ENCODE measurements around the gene KCNC2. TPM values are rescaled to one million over a fixed set of nuclear protein-coding genes. Genes with fewer than 3 reads are reported as not detected.

Gene KCNC2
- total RNA-seq, 2 experiments from 2014 or later = not detected

DNA sequence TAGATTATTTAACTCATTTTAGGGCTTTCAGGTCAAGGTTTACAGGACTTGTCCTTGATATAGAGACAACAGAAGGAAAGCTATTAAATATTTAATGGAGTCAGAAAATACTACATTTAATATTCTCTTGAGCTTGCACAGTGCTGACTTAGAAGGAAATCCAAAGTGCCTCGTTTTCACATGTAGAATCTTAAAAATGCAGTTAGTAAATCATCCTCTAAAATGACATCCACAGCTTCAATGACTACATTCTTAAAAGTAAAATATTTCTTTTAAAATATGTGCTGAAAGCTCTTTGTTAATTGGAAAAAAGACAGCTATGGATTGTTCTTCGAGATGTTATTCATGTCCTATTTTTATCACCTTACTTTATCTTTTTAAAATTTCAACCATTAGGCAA is 146.9 kb downstream of the KCNC2 start:
- no peak overlapping the region for H3K4me3 Mint-ChIP-seq
- no peak overlapping the region for H3K27ac Mint-ChIP-seq
- ATAC-seq = no peak
- POLR2A ChIA-PET = no interaction called here
- intact Hi-C loops (cut with micrococcal nuclease) = no loop called here
- H3K36me3 Mint-ChIP-seq (ENCODE audit: low read depth) = no peaks in the 10 kb centered on the region
- no peaks in the 10 kb centered on the region for H3K4me1 Mint-ChIP-seq (ENCODE audit: low read depth)
- no peaks in the 10 kb centered on the region for H3K27me3 Mint-ChIP-seq
- H3K9me3 Mint-ChIP-seq = no peaks in the 10 kb centered on the region
- TF ChIP-seq, protein P1, sequence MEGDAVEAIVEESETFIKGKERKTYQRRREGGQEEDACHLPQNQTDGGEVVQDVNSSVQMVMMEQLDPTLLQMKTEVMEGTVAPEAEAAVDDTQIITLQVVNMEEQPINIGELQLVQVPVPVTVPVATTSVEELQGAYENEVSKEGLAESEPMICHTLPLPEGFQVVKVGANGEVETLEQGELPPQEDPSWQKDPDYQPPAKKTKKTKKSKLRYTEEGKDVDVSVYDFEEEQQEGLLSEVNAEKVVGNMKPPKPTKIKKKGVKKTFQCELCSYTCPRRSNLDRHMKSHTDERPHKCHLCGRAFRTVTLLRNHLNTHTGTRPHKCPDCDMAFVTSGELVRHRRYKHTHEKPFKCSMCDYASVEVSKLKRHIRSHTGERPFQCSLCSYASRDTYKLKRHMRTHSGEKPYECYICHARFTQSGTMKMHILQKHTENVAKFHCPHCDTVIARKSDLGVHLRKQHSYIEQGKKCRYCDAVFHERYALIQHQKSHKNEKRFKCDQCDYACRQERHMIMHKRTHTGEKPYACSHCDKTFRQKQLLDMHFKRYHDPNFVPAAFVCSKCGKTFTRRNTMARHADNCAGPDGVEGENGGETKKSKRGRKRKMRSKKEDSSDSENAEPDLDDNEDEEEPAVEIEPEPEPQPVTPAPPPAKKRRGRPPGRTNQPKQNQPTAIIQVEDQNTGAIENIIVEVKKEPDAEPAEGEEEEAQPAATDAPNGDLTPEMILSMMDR (IDR thresholded peaks at IDR 0.05) = no peak
- CTCF ChIA-PET = no interaction called here
- DNase-seq = no peak

DNA sequence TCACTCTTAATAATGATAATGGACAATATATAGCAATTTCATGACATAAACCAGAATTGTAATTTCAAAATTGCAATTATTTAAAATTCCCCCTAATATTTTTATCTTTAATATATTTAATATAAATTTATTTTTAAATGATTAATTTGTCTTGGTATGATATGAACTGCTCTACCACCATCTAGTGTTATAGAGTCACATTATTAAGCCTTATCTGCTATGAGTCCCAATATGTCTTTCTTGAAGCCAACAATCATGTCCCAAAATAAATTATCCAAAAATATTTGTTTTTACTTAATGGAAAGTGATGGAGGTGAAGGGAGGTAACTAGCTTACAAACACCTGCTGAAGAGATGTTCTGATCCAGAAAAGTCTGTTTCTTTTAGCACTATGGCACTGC is 151.4 kb downstream of the KCNC2 start:
- DNase-seq = no peak
- Mint-ChIP-seq H3K27me3 (no peaks in the 10 kb centered on the region), H3K4me1 (ENCODE audit: low read depth) (no peaks in the 10 kb centered on the region), H3K27ac (no peak overlapping the region), H3K4me3 (no peak overlapping the region), H3K9me3 (no peaks in the 10 kb centered on the region), H3K36me3 (ENCODE audit: low read depth) (no peaks in the 10 kb centered on the region)
- intact Hi-C loops (cut with micrococcal nuclease) = no loop called here
- POLR2A ChIA-PET = no interaction called here
- TF ChIP-seq, protein P1 (IDR thresholded peaks at IDR 0.05) = no peak
- CTCF ChIA-PET = no interaction called here
- ATAC-seq = no peak

DNA sequence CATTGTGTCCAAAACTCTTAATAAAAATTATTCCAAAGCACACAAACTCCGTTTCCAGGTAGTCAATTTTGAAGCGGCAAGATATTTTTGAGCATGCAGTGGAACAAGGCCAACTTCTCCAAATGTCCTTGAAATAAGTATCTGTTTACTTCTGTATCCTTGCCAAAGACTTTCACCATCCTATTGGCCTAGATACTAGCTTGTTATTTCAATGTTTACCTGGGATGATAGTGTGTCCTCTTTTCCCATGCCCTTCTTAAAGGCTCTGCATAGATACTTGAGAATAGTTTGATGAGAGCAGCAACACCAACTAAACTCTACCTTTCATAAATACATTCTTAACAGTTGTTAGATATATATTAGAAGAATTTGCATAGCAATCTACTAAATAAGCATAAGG is 160.9 kb downstream of the KCNC2 start:
- DNase-seq (no peak), ATAC-seq (no peak)
- ChIA-PET POLR2A (no interaction called here), CTCF (interaction anchor here (1.1 kb wide), 1 partner anchor 246 kb away, joined by 3 read pairs; no protein-coding TSS in a partner anchor)
- H3K9me3 Mint-ChIP-seq = no peaks in the 10 kb centered on the region
- TF ChIP-seq, protein P1 (IDR thresholded peaks at IDR 0.05) = no peak
- no peak overlapping the region for H3K4me3 Mint-ChIP-seq
- H3K36me3 Mint-ChIP-seq (ENCODE audit: low read depth) = no peaks in the 10 kb centered on the region
- intact Hi-C loops (cut with micrococcal nuclease) = no loop called here
- no peaks in the 10 kb centered on the region for H3K27me3 Mint-ChIP-seq
- H3K27ac Mint-ChIP-seq = no peak overlapping the region
- no peaks in the 10 kb centered on the region for H3K4me1 Mint-ChIP-seq (ENCODE audit: low read depth)

DNA sequence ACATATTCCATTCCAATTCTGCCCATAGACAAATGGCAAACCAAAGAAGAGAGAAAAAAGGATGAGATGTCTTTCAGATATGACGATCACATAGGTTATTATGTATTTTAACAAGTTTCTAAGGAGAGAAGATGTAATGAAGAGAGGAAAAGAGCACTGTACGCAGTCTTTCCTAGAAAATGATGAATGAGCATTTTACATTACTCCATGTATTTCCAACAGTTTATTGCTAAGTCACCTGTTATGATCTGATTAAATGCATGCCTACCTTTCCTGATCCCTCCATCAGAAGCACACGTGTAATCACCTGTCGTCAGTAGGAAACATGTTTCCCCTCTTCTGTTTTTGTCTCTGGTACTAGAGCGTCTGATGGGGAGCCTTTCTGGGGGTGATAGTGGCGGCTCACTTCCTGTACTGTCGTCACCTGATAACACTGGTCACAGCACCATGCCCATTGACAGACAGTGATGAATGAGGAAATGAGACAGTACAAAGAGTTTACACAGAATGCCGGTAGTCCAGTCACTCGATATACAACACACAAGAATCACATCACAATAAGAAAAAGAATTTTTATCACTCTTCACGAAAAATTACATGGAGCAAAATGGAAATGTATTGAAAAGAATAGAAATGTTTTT is 161.6 kb downstream of the KCNC2 start:
- TF ChIP-seq, protein P1 (IDR thresholded peaks at IDR 0.05) = no peak
- Mint-ChIP-seq H3K4me1 (ENCODE audit: low read depth) (no peaks in the 10 kb centered on the region), H3K27me3 (no peaks in the 10 kb centered on the region), H3K27ac (no peak overlapping the region), H3K36me3 (ENCODE audit: low read depth) (no peaks in the 10 kb centered on the region), H3K4me3 (no peak overlapping the region), H3K9me3 (no peaks in the 10 kb centered on the region)
- no peak for ATAC-seq
- ChIA-PET POLR2A (no interaction called here), CTCF (no interaction called here)
- no peak for DNase-seq
- intact Hi-C loops (cut with micrococcal nuclease) = no loop called here

DNA sequence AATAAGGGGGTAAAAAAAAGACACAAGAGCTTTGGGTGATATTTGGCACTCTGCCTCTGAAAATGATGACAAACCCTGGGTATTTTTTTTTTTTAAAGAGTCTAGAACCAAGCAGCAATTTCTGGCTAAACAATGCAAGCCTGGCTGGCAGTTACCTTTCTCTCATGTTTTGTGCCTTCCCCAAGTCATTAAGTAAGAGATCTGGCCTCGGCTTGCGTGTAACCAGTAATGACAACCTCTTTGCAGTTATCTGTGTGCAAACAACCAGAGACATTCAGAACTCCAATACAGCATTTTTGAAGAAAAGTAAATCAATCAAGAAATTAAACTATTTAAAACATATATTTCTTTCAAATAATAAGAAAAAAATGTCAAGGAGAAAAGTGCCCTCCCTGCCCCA is 167.5 kb downstream of the KCNC2 start:
- H3K27ac Mint-ChIP-seq = no peak overlapping the region
- DNase-seq (no peak), ATAC-seq (no peak)
- no peaks in the 10 kb centered on the region for H3K36me3 Mint-ChIP-seq (ENCODE audit: low read depth)
- no peak overlapping the region for H3K4me3 Mint-ChIP-seq
- no peaks in the 10 kb centered on the region for H3K4me1 Mint-ChIP-seq (ENCODE audit: low read depth)
- POLR2A ChIA-PET = no interaction called here
- H3K9me3 Mint-ChIP-seq = no peaks in the 10 kb centered on the region
- CTCF ChIA-PET = no interaction called here
- intact Hi-C loops (cut with micrococcal nuclease) = no loop called here
- H3K27me3 Mint-ChIP-seq = no peaks in the 10 kb centered on the region
- TF ChIP-seq, protein P1 (IDR thresholded peaks at IDR 0.05) = no peak
